Progenitor cell of endocrine pancreas (in vitro differentiated cells): ENCODE data around the gene SRPRB. TPM values are rescaled to one million over a fixed set of nuclear protein-coding genes. Genes with fewer than 3 reads are reported as not detected.

Experiments
- DNase-seq: peaks from one replicate; pipeline ENCODE4 v3.0.0; 2021; ENCODE audit warnings: low spot score; ENCODE audit not compliant: unreplicated experiment
- H3K27ac Mint-ChIP-seq: 2 replicates; pipeline ENCODE4 v1.8.0; 2021; ENCODE audit warnings: mild to moderate bottlenecking, moderate library complexity, mixed read lengths
- H3K27me3 Mint-ChIP-seq: 2 replicates; pipeline ENCODE4 v1.8.0; 2021; ENCODE audit warnings: mixed read lengths
- H3K36me3 Mint-ChIP-seq: 2 replicates; pipeline ENCODE4 v1.8.0; 2022; ENCODE audit warnings: mixed read lengths; ENCODE audit not compliant: insufficient read depth
- H3K4me1 Mint-ChIP-seq: 2 replicates; pipeline ENCODE4 v1.8.0; 2021; ENCODE audit warnings: low read depth, mixed read lengths
- H3K4me3 Mint-ChIP-seq: 2 replicates; pipeline ENCODE4 v1.8.0; 2021; ENCODE audit warnings: low read depth, mild to moderate bottlenecking, moderate library complexity, mixed read lengths
- H3K9me3 Mint-ChIP-seq: 2 replicates; pipeline ENCODE4 v1.8.0; 2021; ENCODE audit warnings: low read depth, mixed read lengths
- CTCF ChIP-seq: fragments of 200-600 bp; sonication (generic); IDR thresholded peaks from one replicate; pipeline ENCODE4 v1.5.0; 2021; ENCODE audit warnings: antibody characterized with exemption, mild to moderate bottlenecking; ENCODE audit not compliant: unreplicated experiment
- total RNA-seq: library from RNA; stranded (reverse); gene quantifications from 2 replicates; pipeline ENCODE4 v1.2.1, GENCODE V29; 2021

SRPRB gene
- total RNA-seq, 1 donor from 2014 or later = 38.2 TPM

GRCh38 chr3:133866141-133866540 lies 60.5 kb downstream of the SRPRB start:
- no peak for TF ChIP-seq CTCF
- Mint-ChIP-seq H3K4me3 (no peak overlapping the region), H3K9me3 (no peaks in the 10 kb centered on the region), H3K36me3 (no peaks in the 10 kb centered on the region), H3K4me1 (peaks cover 2% of the 10 kb centered on the region), H3K27me3 (peaks cover 15% of the 10 kb centered on the region), H3K27ac (no peak overlapping the region)
- no peak for DNase-seq

- no peak for TF ChIP-seq CTCF
- no peak overlapping the region for H3K27ac Mint-ChIP-seq
- no peak for DNase-seq
- no peaks in the 10 kb centered on the region for H3K36me3 Mint-ChIP-seq
- no peaks in the 10 kb centered on the region for H3K9me3 Mint-ChIP-seq
- H3K27me3 Mint-ChIP-seq = peaks cover 12% of the 10 kb centered on the region
- no peak overlapping the region for H3K4me3 Mint-ChIP-seq
- peaks cover 2% of the 10 kb centered on the region for H3K4me1 Mint-ChIP-seq
These were observed 62.6 kb downstream of the SRPRB start for GRCh38 chr3:133868186-133868585.

GRCh38 chr3:133868758-133869475 lies 63.3 kb downstream of the SRPRB start:
- peaks cover 2% of the 10 kb centered on the region for H3K4me1 Mint-ChIP-seq
- H3K4me3 Mint-ChIP-seq = no peak overlapping the region
- H3K27me3 Mint-ChIP-seq = peaks cover 12% of the 10 kb centered on the region
- H3K9me3 Mint-ChIP-seq = no peaks in the 10 kb centered on the region
- H3K27ac Mint-ChIP-seq = no peak overlapping the region
- H3K36me3 Mint-ChIP-seq = no peaks in the 10 kb centered on the region
- no peak for DNase-seq
- TF ChIP-seq CTCF = no peak

GRCh38 chr3:133869586-133869985 lies 64.0 kb downstream of the SRPRB start:
- DNase-seq = no peak
- no peak for TF ChIP-seq CTCF
- Mint-ChIP-seq H3K4me3 (no peak overlapping the region), H3K9me3 (no peaks in the 10 kb centered on the region), H3K4me1 (peaks cover 2% of the 10 kb centered on the region), H3K36me3 (no peaks in the 10 kb centered on the region), H3K27ac (no peak overlapping the region), H3K27me3 (peaks cover 12% of the 10 kb centered on the region)

GRCh38 chr3:133870822-133871221 lies 65.2 kb downstream of the SRPRB start:
- H3K36me3 Mint-ChIP-seq = no peaks in the 10 kb centered on the region
- peaks cover 12% of the 10 kb centered on the region for H3K27me3 Mint-ChIP-seq
- DNase-seq = no peak
- H3K4me1 Mint-ChIP-seq = peaks cover 2% of the 10 kb centered on the region
- no peak overlapping the region for H3K27ac Mint-ChIP-seq
- no peak overlapping the region for H3K4me3 Mint-ChIP-seq
- no peaks in the 10 kb centered on the region for H3K9me3 Mint-ChIP-seq
- TF ChIP-seq CTCF = no peak

Other genes with a start within 250 kb of the SRPRB start
- gene CDV3, start 232.1 kb upstream of the SRPRB start, total RNA-seq = 175 and 177 TPM in 2 replicates
- gene TOPBP1, start 143.9 kb upstream of the SRPRB start, total RNA-seq = 51.8 and 56.9 TPM in 2 replicates
- 3.8 and 4.4 TPM in 2 replicates for gene TF, start 59.4 kb upstream of the SRPRB start, total RNA-seq
- gene RAB6B, start 90.1 kb downstream of the SRPRB start, total RNA-seq = 10.5 and 12.9 TPM in 2 replicates
- 27.9 and 28.9 TPM in 2 replicates for gene SLCO2A1, start 224.1 kb downstream of the SRPRB start, total RNA-seq